Psoas muscle (tissue), 8 donors: ENCODE measurements around the gene NIPA2. TPM values are rescaled to one million over a fixed set of nuclear protein-coding genes. Genes with fewer than 3 reads are reported as not detected.
A peak's percentile ranks its signal among the peaks of the same experiment; 100 is the strongest.

ENCODE experiments used
- ATAC-seq, 4 donors: fragments of 200-7000 bp; cut with Tn5 transposase; one replicate each; pipeline ENCODE4 v1.9.1; 2020; ENCODE audit warnings: moderate library complexity in 3 of 4, mild to moderate bottlenecking in 2 of 4
- DNase-seq, 2 donors: peaks; one replicate each; pipeline ENCODE4 v3.0.0-alpha.2; 2020
- H3K27ac ChIP-seq: fragments of 200-600 bp; one replicate; pipeline ENCODE4 v1.8.0; 2022
- H3K27me3 ChIP-seq, 3 donors: fragments of 200-600 bp in 1 of 3; one replicate each; pipeline versions ENCODE4 v1.6.1 to v1.8.0; 2013 to 2022; ENCODE audit warnings: low read length in 2 of 3, mild to moderate bottlenecking in 2 of 3, moderate library complexity in 1 of 3; ENCODE audit not compliant: insufficient read depth in 3 of 3
- H3K36me3 ChIP-seq, 2 donors: fragments of 200-600 bp in 1 of 2; one replicate each; pipeline versions ENCODE4 v1.6.1 to v1.8.0; 2013 to 2022; ENCODE audit warnings: low read depth in 1 of 2, mild to moderate bottlenecking in 1 of 2, moderate library complexity in 1 of 2; ENCODE audit not compliant: insufficient read depth in 1 of 2
- H3K4me1 ChIP-seq: fragments of 200-600 bp; one replicate; pipeline ENCODE4 v1.8.0; 2022
- H3K4me3 ChIP-seq: fragments of 200-600 bp; one replicate; pipeline ENCODE4 v1.8.0; 2022; ENCODE audit warnings: mild to moderate bottlenecking
- H3K9me3 ChIP-seq: fragments of 200-600 bp; one replicate; pipeline ENCODE4 v1.8.0; 2022
- CTCF ChIP-seq: fragments of 200-600 bp; IDR thresholded peaks from one replicate; pipeline ENCODE4 v1.8.0; 2022; ENCODE audit warnings: antibody characterized with exemption
- WGBS, 3 donors: extraction: QIAGEN DNeasy Blood & Tissue Kit; methylation state at CpG; one replicate each; pipeline versions ENCODE4 v1.1.6 to v1.1.7; 2013; 5-methylcytosine and 5-hydroxymethylcytosine counted together
- intact Hi-C, 2 donors: fragments of 100-400 bp; cut with DNase I; formaldehyde crosslinking; loops; one replicate each; pipeline versions ENCODE4 v1.11.0 to v1.14.2; 2022
- polyA plus RNA-seq, 3 donors: library from polyadenylated mRNA; stranded (reverse); fragments of 200-250 nt; gene quantifications; one replicate each; pipeline ENCODE4 v1.2.3, GENCODE V29; 2013
- total RNA-seq, 4 donors: library from RNA; stranded (reverse); fragmentation: NEBNext Ultra II Directional in 2 of 4; extraction: Animal tissue kit (Norgen Biotek cat#: 25700) in 2 of 4; gene quantifications; one replicate each; pipeline versions ENCODE4 v1.2.1 to v1.2.4, GENCODE V29; 2021 to 2023
- donor health status: healthy with polysubstance abuse.
- donor health status: DM: no; HTN: no; CAD: no; lungs with moderate emphysema.
- donor health status: Bipolar disorder and iron deficiency.
- donor health status: healthy.
- donor health status: DM: yes; HTN: yes; CAD: no.
- donor health status: DM: no; HTN: no; CAD: no.
- donor health status: DM: no; HTN: no; CAD: no.
- donor health status: DM: yes; HTN: yes; CAD: no.

NIPA2 gene
- total and polyA plus RNA-seq, 7 donors: 11.3 to 61.8 (median 28.2) TPM

GRCh38 chr15:22902981-22903380 is 64.5 kb downstream of the NIPA2 start:
- no peak for ATAC-seq
- H3K36me3 ChIP-seq: peaks cover 2 to 66% of the 10 kb centered on the region in 2 donors

GRCh38 chr15:22903427-22903826 is 65.0 kb downstream of the NIPA2 start:
- no peaks in the 10 kb centered on the region for H3K27me3 ChIP-seq
- TF ChIP-seq CTCF: no peak
- DNase-seq: no peak
- H3K27ac ChIP-seq: no peak overlapping the region
- H3K9me3 ChIP-seq: no peaks in the 10 kb centered on the region
- H3K4me1 ChIP-seq: no peaks in the 10 kb centered on the region
- intact Hi-C loops: no loop called here
- H3K4me3 ChIP-seq: no peak overlapping the region
- WGBS, 3 donors: 91 to 93% (median 91%) methylated on average over 18 of the region's 18 CpGs
- H3K36me3 ChIP-seq: peaks cover 2 to 70% of the 10 kb centered on the region in 2 donors
- no peak for ATAC-seq

More at GRCh38 chr15:22902981-22903380, 64.5 kb downstream of the NIPA2 start:
- Histone ChIP-seq H3K27ac (no peak overlapping the region), H3K4me3 (no peak overlapping the region), H3K27me3 (no peaks in the 10 kb centered on the region), H3K9me3 (no peaks in the 10 kb centered on the region), H3K4me1 (no peaks in the 10 kb centered on the region)
- 91 to 94% (median 93%) methylated on average over 11 of the region's 11 CpGs for WGBS, 3 donors
- intact Hi-C loops: no loop called here
- TF ChIP-seq CTCF: no peak
- no peak for DNase-seq

GRCh38 chr15:22903961-22904534 is 65.6 kb downstream of the NIPA2 start:
- no peak for TF ChIP-seq CTCF
- no peaks in the 10 kb centered on the region for H3K4me1 ChIP-seq
- ATAC-seq (peak in 1 of 4 donors; percentile 22), DNase-seq (no peak)
- H3K9me3 ChIP-seq: no peaks in the 10 kb centered on the region
- intact Hi-C loops: no loop called here
- H3K27ac ChIP-seq: no peak overlapping the region
- 88 to 94% (median 89%) methylated on average over 19 of the region's 19 CpGs for WGBS, 3 donors
- no peak overlapping the region for H3K4me3 ChIP-seq
- no peaks in the 10 kb centered on the region for H3K27me3 ChIP-seq
- peaks cover 2 to 76% of the 10 kb centered on the region in 2 donors for H3K36me3 ChIP-seq

GRCh38 chr15:22904736-22905135 is 66.3 kb downstream of the NIPA2 start:
- TF ChIP-seq CTCF: no peak
- 57 to 65% (median 58%) methylated on average over 11 of the region's 11 CpGs for WGBS, 3 donors
- intact Hi-C loops: no loop called here
- DNase-seq (no peak), ATAC-seq (no peak)
- Histone ChIP-seq H3K4me3 (no peak overlapping the region), H3K4me1 (no peaks in the 10 kb centered on the region), H3K36me3 (peaks cover 2 to 76% of the 10 kb centered on the region in 2 donors), H3K27ac (no peak overlapping the region), H3K9me3 (no peaks in the 10 kb centered on the region), H3K27me3 (no peaks in the 10 kb centered on the region)
